ENCODE results near the gene E2F7. TPM values are rescaled to one million over a fixed set of nuclear protein-coding genes. Genes with fewer than 3 reads are reported as not detected.

Gene E2F7
- polyA plus RNA-seq, 1 of the 3 experiments (the other 2 are of a cell fraction), result 8.8 TPM

- TF ChIP-seq MXI1 (IDR thresholded peaks at IDR 0.05; ENCODE audit: low read depth, low read length) (no peak), RFX5 (IDR thresholded peaks at IDR 0.05; ENCODE audit: low read length) (no peak), NRF1 (IDR thresholded peaks at IDR 0.05; ENCODE audit: low read depth, low read length) (no peak), NFIC (IDR thresholded peaks at IDR 0.05; ENCODE audit: borderline replicate concordance) (peak; percentile 65), SMC3 (IDR thresholded peaks at IDR 0.05; ENCODE audit: low read depth, low read length) (no peak), FOSL2 (IDR thresholded peaks at IDR 0.05; ENCODE audit: borderline replicate concordance, low read depth) (peak; percentile 18; the same call in 1 of the 2 replicates), MEF2A (IDR thresholded peaks at IDR 0.05; ENCODE audit: borderline replicate concordance, low read depth) (no peak), JUND (IDR thresholded peaks at IDR 0.05) (peak; percentile 43; the same call in 1 of the 2 replicates), RAD21 (IDR thresholded peaks at IDR 0.05; ENCODE audit: low read length) (no peak), FOXM1 (IDR thresholded peaks at IDR 0.05; ENCODE audit: low read depth) (no peak)
- TF ChIP-seq, protein P1, sequence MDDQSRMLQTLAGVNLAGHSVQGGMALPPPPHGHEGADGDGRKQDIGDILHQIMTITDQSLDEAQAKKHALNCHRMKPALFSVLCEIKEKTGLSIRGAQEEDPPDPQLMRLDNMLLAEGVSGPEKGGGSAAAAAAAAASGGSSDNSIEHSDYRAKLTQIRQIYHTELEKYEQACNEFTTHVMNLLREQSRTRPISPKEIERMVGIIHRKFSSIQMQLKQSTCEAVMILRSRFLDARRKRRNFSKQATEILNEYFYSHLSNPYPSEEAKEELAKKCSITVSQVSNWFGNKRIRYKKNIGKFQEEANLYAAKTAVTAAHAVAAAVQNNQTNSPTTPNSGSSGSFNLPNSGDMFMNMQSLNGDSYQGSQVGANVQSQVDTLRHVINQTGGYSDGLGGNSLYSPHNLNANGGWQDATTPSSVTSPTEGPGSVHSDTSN (IDR thresholded peaks at IDR 0.05), result peak; percentile 25; the same call in 1 of the 2 replicates
- TF ChIP-seq, protein P2, sequence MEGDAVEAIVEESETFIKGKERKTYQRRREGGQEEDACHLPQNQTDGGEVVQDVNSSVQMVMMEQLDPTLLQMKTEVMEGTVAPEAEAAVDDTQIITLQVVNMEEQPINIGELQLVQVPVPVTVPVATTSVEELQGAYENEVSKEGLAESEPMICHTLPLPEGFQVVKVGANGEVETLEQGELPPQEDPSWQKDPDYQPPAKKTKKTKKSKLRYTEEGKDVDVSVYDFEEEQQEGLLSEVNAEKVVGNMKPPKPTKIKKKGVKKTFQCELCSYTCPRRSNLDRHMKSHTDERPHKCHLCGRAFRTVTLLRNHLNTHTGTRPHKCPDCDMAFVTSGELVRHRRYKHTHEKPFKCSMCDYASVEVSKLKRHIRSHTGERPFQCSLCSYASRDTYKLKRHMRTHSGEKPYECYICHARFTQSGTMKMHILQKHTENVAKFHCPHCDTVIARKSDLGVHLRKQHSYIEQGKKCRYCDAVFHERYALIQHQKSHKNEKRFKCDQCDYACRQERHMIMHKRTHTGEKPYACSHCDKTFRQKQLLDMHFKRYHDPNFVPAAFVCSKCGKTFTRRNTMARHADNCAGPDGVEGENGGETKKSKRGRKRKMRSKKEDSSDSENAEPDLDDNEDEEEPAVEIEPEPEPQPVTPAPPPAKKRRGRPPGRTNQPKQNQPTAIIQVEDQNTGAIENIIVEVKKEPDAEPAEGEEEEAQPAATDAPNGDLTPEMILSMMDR (IDR thresholded peaks at IDR 0.05), result no peak
These were observed 22.1 kb upstream of the E2F7 start (continued) for GRCh38 chr12:77087427-77087826.

GRCh38 chr12:77082021-77082420, 16.7 kb upstream of the E2F7 start:
- Histone ChIP-seq H3K36me3 (replicated peaks in 1 of 2; ENCODE audit: control insufficient read depth in 1 of 2, insufficient read depth in 2 of 2, low read length in 1 of 2) (no peaks in the 10 kb centered on the region), H3K4me1 (ENCODE audit: control insufficient read depth in 1 of 2, insufficient read depth in 2 of 2, low read depth in 1 of 2, low read length in 1 of 2) (peaks cover 0 to 4% of the 10 kb centered on the region in 2 experiments; a peak in 1 of 4 replicates), H2AFZ (ENCODE audit: low read depth) (peak overlapping the region; percentile 31; the same call in 1 of the 2 replicates), H3K27me3 (ENCODE audit: insufficient read depth) (no peaks in the 10 kb centered on the region), H3K27ac (ENCODE audit: low read depth in 2 of 2, low read length in 1 of 2) (no peak overlapping the region), H3K4me2 (no peak overlapping the region), H3K79me2 (ENCODE audit: insufficient read depth) (no peaks in the 10 kb centered on the region), H4K20me1 (ENCODE audit: insufficient read depth) (no peaks in the 10 kb centered on the region), H3F3A (replicated peaks; ENCODE audit: insufficient read depth) (peaks cover 5% of the 10 kb centered on the region), H3K9ac (no peak overlapping the region), H3K4me3 (ENCODE audit: low read depth in 2 of 2, low read length in 1 of 2) (no peak overlapping the region), H3K9me2 (no peaks in the 10 kb centered on the region), H3K9me3 (no peaks in the 10 kb centered on the region)
- ChIA-PET CTCF (no interaction called here), POLR2A (no interaction called here)
- no peak for DNase-seq
- WGBS (ENCODE audit: low lambda C conversion rate), result 57% methylated on average over 1 of the region's 1 CpG
- no peak for TF ChIP-seq RCOR1 (IDR thresholded peaks at IDR 0.05; ENCODE audit: low read length)
- TF ChIP-seq TAF1 (IDR thresholded peaks at IDR 0.05; ENCODE audit: borderline replicate concordance, low read depth, low read length), result no peak
- TF ChIP-seq NFIC (IDR thresholded peaks at IDR 0.05; ENCODE audit: borderline replicate concordance), result no peak
- no peak for TF ChIP-seq GABPA (IDR thresholded peaks at IDR 0.05; ENCODE audit: low read depth)
- no peak for TF ChIP-seq EP300 (IDR thresholded peaks at IDR 0.05; ENCODE audit: borderline replicate concordance in 1 of 2, low read depth in 1 of 2, low read length in 1 of 2)
- no peak for TF ChIP-seq RXRA (IDR thresholded peaks at IDR 0.05; ENCODE audit: borderline replicate concordance, low read depth)
- TF ChIP-seq, protein P3, sequence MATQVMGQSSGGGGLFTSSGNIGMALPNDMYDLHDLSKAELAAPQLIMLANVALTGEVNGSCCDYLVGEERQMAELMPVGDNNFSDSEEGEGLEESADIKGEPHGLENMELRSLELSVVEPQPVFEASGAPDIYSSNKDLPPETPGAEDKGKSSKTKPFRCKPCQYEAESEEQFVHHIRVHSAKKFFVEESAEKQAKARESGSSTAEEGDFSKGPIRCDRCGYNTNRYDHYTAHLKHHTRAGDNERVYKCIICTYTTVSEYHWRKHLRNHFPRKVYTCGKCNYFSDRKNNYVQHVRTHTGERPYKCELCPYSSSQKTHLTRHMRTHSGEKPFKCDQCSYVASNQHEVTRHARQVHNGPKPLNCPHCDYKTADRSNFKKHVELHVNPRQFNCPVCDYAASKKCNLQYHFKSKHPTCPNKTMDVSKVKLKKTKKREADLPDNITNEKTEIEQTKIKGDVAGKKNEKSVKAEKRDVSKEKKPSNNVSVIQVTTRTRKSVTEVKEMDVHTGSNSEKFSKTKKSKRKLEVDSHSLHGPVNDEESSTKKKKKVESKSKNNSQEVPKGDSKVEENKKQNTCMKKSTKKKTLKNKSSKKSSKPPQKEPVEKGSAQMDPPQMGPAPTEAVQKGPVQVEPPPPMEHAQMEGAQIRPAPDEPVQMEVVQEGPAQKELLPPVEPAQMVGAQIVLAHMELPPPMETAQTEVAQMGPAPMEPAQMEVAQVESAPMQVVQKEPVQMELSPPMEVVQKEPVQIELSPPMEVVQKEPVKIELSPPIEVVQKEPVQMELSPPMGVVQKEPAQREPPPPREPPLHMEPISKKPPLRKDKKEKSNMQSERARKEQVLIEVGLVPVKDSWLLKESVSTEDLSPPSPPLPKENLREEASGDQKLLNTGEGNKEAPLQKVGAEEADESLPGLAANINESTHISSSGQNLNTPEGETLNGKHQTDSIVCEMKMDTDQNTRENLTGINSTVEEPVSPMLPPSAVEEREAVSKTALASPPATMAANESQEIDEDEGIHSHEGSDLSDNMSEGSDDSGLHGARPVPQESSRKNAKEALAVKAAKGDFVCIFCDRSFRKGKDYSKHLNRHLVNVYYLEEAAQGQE (IDR thresholded peaks at IDR 0.05; ENCODE audit: low read depth, low read length), result no peak
- TF ChIP-seq POLR2AphosphoS5 (IDR thresholded peaks at IDR 0.05; ENCODE audit: low read depth, low read length), result no peak
- TF ChIP-seq RAD21 (IDR thresholded peaks at IDR 0.05; ENCODE audit: low read length), result no peak
- TF ChIP-seq JUND (IDR thresholded peaks at IDR 0.05), result no peak
- TF ChIP-seq EZH2phosphoT487 (IDR thresholded peaks at IDR 0.05; ENCODE audit: borderline replicate concordance, low read depth), result no peak
- TF ChIP-seq, protein P4, sequence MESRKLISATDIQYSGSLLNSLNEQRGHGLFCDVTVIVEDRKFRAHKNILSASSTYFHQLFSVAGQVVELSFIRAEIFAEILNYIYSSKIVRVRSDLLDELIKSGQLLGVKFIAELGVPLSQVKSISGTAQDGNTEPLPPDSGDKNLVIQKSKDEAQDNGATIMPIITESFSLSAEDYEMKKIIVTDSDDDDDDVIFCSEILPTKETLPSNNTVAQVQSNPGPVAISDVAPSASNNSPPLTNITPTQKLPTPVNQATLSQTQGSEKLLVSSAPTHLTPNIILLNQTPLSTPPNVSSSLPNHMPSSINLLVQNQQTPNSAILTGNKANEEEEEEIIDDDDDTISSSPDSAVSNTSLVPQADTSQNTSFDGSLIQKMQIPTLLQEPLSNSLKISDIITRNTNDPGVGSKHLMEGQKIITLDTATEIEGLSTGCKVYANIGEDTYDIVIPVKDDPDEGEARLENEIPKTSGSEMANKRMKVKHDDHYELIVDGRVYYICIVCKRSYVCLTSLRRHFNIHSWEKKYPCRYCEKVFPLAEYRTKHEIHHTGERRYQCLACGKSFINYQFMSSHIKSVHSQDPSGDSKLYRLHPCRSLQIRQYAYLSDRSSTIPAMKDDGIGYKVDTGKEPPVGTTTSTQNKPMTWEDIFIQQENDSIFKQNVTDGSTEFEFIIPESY (IDR thresholded peaks at IDR 0.05; ENCODE audit: borderline replicate concordance, low read depth), result no peak
- TF ChIP-seq RFX5 (IDR thresholded peaks at IDR 0.05; ENCODE audit: low read length), result no peak
- no peak for TF ChIP-seq FOXM1 (IDR thresholded peaks at IDR 0.05; ENCODE audit: low read depth)
- no peak for TF ChIP-seq USF2 (IDR thresholded peaks at IDR 0.05; ENCODE audit: borderline replicate concordance, low read depth, low read length)

Measured in SK-N-SH (cell line).